Ecto neural progenitor cell (in vitro differentiated cells): ENCODE measurements around the gene RBM39.
"Not testable (repeated sequence)": the region's sequence is repeated elsewhere in the genome, so short reads cannot be mapped to it uniquely, and the experiment has no call there.

ENCODE experiments used
- DNase-seq: peaks from one replicate; pipeline ENCODE4 v3.0.0-alpha.2; 2018; ENCODE audit warnings: low spot score

The RBM39 gene

DNA sequence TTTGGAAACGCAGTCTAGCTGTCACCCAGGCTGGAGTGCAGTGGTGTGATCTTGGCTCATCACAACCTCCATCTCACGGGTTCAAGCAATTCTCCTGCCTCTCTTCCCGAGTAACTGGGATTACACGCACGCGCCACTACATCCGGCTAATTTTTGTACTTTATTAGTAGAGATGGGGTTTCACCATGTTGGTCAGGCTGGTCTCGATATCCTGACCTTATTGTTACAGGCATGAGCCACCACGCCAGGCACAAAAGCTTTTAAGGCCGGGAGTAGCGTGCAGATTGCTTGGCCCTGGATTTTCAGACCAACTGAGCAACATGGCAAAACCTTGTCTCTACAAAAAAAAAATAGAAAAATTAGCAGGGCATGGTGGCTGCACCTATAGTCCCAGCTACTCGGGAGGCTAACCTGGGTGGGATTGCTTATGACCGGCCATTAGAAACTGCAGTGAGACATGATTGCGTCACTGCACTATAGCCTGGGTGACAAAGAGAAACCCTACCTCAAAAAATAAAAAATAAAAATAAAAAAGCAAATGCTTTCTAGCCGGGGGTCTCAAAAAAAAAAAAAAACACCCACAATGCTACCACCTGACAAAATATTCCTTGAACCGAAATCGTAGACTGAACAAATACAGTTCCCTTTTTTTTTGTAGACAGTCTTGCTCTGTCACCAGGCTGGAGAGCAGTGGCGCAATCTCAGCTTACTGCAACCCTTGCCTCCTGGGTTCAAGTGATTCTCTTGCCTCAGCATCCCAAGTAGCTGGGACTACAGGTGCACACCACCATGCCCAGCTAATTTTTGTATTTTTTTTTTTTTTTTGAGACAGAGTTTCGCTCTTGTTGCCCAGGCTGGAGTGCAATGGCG is 15.0 kb downstream of the RBM39 start:
- DNase-seq: no peak

DNA sequence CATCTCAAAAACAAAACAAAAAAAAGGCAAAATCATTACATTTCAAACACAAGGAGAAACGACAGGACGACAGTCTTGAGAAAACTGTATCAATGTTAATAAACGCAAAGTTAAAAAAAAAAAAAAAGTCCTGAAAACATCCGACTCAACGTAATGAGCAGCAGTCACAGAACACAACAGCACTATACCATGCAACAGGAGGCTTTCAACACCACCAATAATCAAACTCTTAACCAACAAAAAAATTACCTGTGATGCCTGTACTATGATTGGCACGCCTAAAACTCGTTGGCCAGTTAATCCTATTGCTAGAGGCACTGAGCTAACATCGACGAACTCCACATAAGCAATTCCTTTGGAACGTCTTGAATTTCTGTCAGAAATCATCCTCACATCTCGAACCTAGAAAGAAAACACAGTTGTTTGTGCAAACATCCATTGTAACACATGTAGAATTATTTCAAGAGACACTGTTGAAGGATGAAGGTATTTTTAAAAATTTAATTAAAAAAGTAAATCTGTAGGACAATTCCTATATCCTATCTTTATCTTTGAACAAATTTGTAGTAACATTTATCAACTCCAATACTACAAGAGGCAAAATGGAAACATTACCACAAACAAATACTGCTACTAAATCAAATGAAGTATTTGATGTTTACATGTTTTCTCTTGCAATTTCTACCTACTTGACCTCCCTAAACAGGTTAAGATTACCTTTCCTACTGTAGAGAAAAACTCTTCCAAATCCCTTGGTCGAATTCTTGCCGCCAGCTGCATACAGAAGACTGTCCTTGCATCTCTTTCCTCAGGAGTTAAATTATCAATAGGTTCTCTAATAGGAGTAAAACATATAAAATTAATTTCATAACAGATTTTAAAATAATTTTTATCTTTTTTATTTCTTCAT is 17.5 kb downstream of the RBM39 start:
- DNase-seq: no peak

DNA sequence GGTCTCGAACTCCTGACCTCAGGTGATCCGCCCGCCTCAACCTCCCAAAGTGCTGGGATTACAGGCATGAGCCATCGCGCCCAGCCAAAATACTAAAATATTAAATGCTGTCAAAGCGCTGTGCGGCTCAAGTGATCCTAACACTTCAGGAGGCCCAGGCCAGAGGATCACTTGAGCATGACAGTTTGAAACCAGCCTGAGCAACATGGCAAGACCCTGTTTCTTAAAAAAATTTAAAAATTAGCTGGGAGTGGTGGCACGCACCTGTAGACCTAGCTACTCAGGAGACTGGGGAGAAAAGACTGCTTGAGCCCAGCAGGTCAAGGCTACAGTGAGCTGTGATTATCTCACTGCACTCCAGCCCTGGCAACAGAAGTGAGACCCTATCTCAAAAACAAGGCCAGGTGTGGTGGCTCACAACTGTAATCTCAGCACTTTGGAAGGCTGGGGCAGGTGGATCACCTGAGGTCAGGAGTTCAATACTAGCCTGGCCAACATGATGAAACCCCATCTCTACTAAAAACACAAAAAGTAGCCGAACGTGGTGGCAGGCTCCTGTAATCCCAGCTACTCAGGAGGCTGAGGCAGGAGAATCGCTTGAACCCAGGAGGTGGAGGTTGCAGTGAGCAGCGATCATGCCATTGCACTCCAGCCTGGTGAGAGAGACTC is 18.3 kb downstream of the RBM39 start:
- not testable (repeated sequence) for DNase-seq

DNA sequence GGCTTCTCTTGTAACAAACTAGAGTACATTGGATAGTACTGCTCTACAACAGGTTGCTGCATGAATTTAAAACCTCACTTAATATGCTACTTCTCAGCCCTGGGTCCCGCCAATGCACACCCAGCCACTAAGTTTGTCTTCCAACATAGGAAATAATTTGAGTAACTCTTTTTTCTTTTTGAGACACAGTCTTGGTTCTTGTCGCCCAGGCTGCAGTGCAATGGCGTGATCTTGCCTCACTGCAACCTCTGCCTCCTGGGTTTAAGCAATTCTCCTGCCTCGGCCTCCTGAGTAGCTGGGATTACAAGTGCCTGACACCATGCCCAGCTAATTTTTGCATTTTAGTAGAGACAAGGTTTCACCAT is 18.8 kb downstream of the RBM39 start:
- DNase-seq: not testable (repeated sequence)

DNA sequence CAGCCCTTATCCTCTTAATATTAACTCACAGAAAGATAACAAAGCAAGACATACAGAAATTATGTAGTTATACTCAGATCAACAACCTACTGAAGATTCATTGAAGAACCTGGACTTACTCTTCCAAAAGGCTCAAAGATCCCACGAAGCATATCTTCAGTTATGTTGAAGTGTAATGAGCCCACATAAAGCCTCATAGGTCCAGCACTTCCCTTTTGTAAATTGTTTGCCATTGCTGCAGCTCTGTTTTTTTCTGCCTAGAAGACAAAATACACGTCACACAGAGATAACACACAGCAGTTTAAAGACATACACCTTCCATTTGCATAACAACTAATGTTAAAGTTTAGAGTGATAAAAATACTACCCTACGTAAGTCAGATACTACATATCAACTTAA is 20.4 kb downstream of the RBM39 start:
- no peak for DNase-seq

DNA sequence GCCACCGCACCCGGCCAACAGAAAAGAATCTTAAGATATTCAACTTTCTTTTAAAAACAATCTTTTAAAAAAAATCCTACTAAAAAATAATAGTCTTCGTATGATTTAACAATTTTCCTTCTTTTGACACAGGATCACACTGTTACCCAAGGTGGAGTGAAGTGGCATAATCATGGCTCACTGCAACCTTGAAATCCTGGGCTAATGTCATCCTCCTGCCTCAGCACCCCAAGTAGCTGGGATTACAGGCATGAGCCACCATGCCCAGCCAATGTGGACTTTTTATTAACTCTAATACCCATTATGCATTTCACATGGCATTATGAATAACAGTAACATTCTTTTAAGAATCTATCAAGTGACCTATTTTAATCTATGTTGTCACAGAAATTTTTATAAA is 20.8 kb downstream of the RBM39 start:
- DNase-seq: no peak

DNA sequence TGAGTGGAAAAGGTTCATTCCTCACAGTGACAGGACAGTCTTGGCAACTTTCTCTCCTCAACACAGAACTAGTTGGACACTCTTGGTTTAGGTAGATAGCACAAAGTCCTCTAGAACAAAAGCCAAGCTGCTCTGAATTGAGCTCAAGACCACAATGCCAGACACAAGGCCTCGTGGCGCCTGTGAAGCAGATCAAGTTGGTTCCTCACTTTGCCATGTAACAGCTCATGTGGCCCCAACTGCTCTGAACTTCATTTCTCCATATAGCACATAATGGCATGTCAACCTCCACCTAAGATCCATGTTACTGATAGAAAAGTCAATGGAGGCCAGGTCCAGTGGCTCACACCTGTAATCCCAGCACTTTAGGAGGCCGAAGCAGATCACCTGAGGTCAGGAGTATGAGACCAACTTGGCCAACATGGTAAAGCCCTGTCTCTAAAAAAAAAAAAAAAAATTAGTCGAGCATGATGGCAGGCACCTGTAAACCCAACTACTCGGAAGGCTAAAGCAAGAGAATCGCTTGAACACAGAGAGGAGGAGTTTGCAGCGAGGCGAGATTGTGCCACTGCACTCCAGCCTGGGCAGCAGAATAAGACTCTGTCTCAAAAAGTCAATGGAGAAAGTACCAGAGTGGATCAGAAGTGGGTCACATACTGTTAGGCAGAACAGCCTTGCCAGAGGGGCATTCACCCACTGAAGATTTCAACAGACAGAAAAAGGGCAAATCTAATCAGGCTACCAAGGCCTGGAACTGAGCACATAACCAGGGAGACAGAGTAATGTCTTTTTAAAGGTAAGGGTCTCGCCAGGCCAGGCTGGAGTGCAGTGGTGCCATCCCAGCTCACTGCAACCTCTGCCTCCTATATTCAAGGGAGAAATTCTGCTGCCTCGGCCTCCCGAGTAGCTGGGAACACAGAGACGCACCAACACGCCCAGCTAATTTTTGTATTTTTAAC is 21.6 kb downstream of the RBM39 start:
- no peak for DNase-seq

DNA sequence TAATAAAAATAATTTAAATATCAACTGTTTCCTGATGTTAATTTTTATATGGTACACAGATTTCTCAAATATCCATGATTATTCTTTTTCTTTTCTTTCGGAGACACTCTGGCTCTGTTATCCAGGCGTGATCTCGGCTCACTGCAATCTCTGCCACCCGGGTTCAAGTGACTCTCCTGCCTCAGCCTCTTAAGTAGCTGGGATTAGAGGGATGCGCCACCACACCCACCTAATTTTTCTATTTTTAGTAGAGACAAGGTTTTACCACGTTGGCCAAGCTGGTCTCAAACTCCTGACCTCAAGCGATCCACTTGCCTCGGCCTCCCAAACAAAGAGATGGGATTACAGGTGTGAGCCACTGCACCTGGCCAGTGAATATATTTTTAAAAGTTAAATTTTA is 22.3 kb downstream of the RBM39 start:
- no peak for DNase-seq

DNA sequence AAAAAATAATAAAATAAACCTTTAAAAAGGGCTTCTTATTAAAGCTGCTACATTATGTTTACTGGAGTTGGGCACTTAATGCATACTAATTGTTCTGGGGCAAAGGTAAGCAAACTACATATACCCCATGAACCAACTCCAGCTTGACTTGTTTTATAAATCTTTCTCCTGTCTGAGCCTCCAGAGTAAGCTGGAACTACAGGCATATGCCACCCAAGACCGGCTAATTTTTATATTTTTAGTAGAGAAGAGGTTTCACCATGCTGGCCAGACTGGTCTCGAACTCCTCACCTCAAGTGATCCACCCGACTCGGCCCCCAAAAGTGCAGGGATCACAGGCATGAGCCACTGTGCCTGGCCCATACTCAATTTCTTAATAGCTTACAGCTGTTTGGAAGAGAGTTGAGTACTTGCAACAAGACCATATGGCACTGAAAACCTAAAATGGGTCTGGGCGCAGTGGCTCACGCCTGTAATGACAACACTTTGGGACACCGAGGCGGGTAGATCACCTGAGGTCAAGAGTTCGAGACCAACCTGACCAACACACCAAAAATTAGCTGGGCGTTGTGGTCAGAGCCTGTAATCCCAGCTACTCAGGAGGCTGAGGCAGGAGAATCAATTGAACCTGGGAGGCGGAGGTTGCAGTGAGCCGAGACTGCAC is 23.0 kb downstream of the RBM39 start:
- no peak for DNase-seq

DNA sequence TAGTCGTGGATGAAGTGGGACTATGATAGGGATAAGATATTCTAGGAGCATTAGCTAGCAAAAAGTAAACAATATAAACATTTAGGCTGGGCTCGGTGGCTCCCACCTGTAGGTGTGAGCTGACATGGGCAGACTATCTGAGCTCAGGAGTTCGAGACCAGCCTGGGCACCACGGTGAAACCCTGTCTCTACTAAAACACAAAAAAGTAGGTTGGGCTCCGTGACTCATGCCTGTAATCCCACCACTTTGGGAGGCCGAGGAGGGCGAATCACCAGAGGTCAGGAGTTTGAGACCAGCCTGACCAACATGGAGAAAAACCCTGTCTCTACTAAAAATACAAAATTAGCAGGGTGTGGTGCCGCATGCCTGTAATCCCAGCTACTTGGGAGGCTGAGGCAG is 23.7 kb downstream of the RBM39 start:
- not testable (repeated sequence) for DNase-seq

DNA sequence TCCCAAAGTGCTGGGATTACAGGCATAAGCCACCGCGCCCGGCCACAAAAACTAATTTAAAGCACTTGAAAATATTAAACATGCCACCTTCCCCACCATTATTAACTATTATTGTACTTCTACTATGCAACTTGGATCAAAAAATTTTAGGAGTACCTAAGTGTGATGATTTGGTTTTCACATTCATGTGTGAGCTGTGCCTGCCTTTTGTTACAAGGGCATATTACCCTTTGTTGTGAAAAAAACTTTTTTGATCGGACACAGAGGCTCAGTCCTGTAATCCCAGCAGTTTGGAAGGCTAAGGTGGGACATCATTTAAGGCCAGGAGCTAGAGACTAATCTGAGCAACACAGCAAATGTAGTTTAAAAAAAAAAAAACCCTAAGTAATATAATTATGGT is 25.7 kb downstream of the RBM39 start:
- no peak for DNase-seq

DNA sequence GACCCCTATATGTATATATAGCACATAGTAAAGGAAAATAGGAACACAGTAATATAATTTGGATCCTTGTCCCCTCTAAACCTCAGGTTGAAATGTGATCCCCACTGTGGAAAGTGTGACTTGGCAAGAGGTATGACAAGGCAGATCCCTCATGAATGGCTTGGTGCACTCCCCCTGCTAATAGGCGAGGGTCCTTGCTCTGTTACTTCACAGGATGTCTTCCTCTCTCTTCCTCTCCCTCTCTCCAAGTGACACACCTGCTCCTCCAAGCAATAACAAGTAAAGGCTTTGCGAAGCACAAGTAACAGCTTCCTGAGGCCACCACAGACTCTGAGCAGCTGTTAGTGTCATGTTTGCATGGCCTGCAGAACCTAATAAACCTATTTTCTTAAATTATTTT is 26.4 kb downstream of the RBM39 start:
- no peak for DNase-seq

DNA sequence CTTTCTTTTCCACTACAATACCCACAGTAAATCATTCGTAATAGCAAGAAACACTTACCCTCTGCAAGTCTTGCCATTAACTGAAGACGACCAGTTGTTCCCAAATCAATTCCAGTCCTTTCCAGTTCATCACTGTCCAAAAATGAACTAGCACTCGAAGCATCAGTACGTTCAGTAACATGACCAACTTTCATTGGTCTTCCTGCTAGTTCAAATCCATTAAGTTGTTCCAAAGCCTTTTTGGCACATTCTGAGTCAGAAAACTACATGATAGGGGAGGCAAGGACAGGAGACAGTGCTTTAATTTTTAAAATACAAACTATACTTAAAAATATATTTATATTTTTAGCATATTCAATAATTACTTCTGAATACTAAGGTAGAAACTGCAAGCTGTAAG is 27.9 kb downstream of the RBM39 start:
- no peak for DNase-seq

DNA sequence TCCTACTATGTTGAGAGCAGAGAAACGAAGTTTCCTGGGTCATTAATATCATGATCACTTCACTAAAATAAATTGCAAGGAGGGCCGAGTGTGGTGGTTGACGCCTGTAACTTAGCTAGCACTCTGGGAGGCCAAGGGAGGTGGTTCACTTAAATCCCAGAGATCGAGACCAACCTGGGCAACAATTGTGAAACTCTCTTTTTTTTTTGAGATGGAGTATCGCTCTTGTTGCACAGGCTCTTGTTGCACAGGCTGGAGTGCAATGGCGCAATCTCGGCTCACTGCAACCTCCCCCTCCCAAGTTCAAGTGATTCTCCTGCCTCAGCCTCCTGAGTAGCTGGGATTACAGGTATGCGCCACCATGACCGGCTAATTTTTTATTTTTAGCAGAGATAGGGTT is 28.9 kb downstream of the RBM39 start:
- DNase-seq: not testable (repeated sequence)

DNA sequence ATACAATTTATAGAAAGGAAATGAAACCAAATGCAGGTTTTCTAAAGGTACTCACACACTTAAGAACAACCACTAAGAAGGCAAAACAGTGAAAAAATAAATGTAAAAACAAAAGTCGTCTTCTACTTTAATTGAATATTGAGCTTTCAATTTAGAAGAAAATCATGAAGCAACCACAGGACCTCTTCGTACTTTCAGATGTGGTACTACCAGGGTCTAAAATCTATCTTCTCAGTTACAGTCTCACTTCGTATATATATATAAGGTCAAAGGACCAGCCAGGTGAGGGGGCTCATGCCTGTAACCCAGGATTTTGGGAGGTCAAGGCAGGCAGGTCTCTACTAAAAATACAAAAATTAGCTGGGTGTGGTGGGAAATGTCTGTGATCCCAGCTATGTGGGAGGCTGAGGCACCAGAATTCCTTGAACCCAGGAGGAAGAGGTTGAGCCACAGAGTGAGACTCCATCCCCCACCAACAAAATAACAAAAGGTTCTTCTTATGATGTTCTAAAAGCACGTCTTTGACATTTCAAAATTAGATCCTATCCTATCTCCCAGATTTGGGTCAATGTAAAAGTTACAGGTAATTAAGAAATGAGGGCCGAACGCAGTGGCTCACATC is 30.4 kb downstream of the RBM39 start:
- no peak for DNase-seq

DNA sequence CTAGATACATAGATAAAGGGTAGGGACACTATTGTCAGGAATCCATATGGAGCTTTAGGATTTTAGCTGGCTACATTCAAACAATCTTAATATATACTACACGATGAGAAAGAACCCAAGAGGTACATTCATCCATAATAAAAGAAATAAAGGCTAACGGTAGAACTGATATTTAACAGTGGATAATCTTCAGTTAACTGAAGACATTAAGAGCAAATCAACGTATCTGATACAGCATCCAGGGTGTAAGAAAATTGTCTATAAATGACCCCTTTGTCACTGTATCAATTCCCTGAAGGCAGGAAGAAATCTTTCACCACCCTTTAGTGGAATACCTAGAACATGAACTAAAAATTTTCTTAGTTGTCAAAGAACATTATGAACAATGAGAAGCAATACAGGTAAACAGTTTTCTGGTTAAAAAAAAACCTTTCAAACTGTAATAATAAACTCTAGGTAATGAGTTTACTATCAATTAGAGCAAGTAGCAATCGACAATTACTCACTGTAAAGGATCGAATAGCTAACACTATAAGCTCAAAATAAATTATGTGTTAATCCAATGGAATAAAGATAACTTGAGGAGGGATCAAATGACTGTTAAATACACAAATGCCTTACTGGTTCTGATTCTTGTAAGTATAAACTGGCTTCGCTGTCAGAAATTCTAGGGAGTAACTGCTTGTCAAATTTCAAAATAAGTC is 31.0 kb downstream of the RBM39 start:
- DNase-seq: no peak

DNA sequence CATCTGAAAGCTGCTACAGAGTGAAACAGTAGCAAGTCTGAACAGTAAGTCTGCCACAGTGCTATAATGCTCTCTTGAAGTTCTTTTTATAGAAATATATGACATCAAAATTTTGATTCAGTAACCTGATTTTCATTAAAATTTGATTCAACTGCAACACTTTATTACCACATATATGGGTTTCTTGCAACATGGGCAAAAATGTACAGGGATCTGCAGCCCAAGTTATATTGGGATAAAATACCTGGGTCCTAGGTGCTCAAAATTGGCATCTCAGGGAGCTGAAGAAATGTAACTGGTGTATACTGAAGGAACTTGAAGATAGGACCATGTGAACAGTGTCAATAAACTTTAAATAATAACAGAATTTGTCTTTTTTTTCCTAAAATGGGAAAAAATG is 32.0 kb downstream of the RBM39 start:
- DNase-seq: no peak

DNA sequence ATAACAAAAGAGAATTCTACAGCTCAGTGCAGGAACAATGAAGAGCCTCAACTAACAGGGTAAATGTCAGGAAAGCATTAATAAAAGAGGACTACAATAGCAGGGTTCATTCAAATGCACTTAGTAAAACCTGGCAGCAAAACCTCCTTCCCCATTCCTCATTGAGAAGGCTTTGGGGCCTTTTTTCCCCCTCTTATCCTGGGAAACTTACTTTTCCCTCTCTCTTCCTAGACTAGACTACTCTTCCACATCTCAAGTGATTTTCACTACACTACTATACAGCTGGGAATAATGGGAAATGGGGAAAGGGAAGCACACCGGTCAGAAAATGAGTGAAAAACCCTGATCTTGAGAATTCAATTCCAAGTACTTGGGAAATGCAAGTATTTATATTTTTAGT is 32.8 kb downstream of the RBM39 start:
- no peak for DNase-seq

DNA sequence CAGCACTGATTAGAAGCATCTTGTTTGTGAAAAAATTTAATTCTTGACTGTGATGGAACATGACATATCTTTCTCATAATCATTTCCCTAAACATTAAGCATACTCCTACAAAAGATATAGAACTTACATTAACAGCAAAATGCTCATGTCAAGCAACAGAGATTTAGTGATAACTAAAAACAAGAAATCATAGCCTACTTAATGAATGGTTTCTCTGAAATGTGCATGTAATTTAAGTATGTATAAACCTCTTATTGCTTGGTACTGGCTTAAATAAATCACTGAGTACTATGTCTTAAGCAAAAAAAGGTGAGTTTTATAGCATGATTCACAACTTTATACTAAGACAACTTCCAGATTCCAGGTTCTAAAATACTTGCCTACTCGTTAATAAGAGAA is 33.6 kb downstream of the RBM39 start:
- no peak for DNase-seq
